ENCODE results near the gene GIPC3.
"Not testable (repeated sequence)": the region's sequence is repeated elsewhere in the genome, so short reads cannot be mapped to it uniquely, and the experiment has no call there.

Gene GIPC3

GRCh38 chr19:3550947-3551791 lies 34.1 kb upstream of the GIPC3 start:
- DNase-seq (ENCODE audit: low read depth): no peak

- no peak for DNase-seq (ENCODE audit: low read depth)
Observed at GRCh38 chr19:3551792-3552095, 33.5 kb upstream of the GIPC3 start.

GRCh38 chr19:3554254-3555083 lies 30.8 kb upstream of the GIPC3 start:
- DNase-seq (ENCODE audit: low read depth): no peak

- DNase-seq (ENCODE audit: low read depth): no peak
Observed at GRCh38 chr19:3555653-3556422, 29.4 kb upstream of the GIPC3 start.

GRCh38 chr19:3556423-3556977 lies 28.8 kb upstream of the GIPC3 start:
- no peak for DNase-seq (ENCODE audit: low read depth)

- DNase-seq (ENCODE audit: low read depth): peak; percentile 65
Observed at GRCh38 chr19:3556978-3557460, 28.3 kb upstream of the GIPC3 start.

GRCh38 chr19:3557461-3558248 lies 27.6 kb upstream of the GIPC3 start, which contains the start of gene MFSD12:
Gene MFSD12 (minus strand): TSS chr19:3557586. CDS start chr19:3557403, 183 bp downstream.
- peak; percentile 94 for DNase-seq (ENCODE audit: low read depth)

GRCh38 chr19:3563709-3564524 lies 21.4 kb upstream of the GIPC3 start:
- no peak for DNase-seq (ENCODE audit: low read depth)

GRCh38 chr19:3565139-3565538 lies 20.1 kb upstream of the GIPC3 start:
- DNase-seq (ENCODE audit: low read depth): no peak

GRCh38 chr19:3570042-3570441 lies 15.2 kb upstream of the GIPC3 start:
- not testable (repeated sequence) for DNase-seq (ENCODE audit: low read depth)

GRCh38 chr19:3570606-3571011 lies 14.7 kb upstream of the GIPC3 start:
- no peak for DNase-seq (ENCODE audit: low read depth)

GRCh38 chr19:3572132-3572854 lies 13.0 kb upstream of the GIPC3 start:
- DNase-seq (ENCODE audit: low read depth): peak; percentile 100

GRCh38 chr19:3572855-3573161 lies 12.5 kb upstream of the GIPC3 start, which contains the start of gene HMG20B:
Gene HMG20B (plus strand): TSS chr19:3572944. CDS start chr19:3573310, 366 bp downstream.
- no peak for DNase-seq (ENCODE audit: low read depth)

GRCh38 chr19:3573162-3573857 lies 12.0 kb upstream of the GIPC3 start:
- DNase-seq (ENCODE audit: low read depth): no peak

- peak; percentile 66 for DNase-seq (ENCODE audit: low read depth)
Observed at GRCh38 chr19:3573858-3574637, 11.2 kb upstream of the GIPC3 start.

GRCh38 chr19:3575260-3575741 lies 10.0 kb upstream of the GIPC3 start:
- no peak for DNase-seq (ENCODE audit: low read depth)

- DNase-seq (ENCODE audit: low read depth): no peak
Observed at GRCh38 chr19:3575949-3576673, 9.2 kb upstream of the GIPC3 start.
